Mesenchymal stem cell (in vitro differentiated cells and primary cell): Measurements from ENCODE around the gene LSM14A.

Experiments
- DNase-seq: peaks from one replicate; pipeline ENCODE4 v3.0.0-alpha.2; 2013
- H2AFZ ChIP-seq: one replicate; pipeline ENCODE4 v1.6.1; 2013; ENCODE audit warnings: low read depth, mild to moderate bottlenecking, control low read depth, inconsistent platforms, low read length, moderate library complexity
- H2AK5ac ChIP-seq: 2 replicates; pipeline ENCODE4 v1.6.1; 2013; ENCODE audit warnings: low read length, moderate library complexity, mild to moderate bottlenecking, inconsistent platforms; ENCODE audit not compliant: severe bottlenecking
- H2BK120ac ChIP-seq: one replicate; pipeline ENCODE4 v1.6.1; 2013; ENCODE audit warnings: low read depth, mild to moderate bottlenecking, inconsistent platforms, low read length, moderate library complexity
- H2BK12ac ChIP-seq, 2 experiments: one replicate each; pipeline ENCODE4 v1.6.1; 2013; ENCODE audit warnings: inconsistent platforms in 2 of 2, low read length in 2 of 2, mild to moderate bottlenecking in 2 of 2, moderate library complexity in 2 of 2, control low read depth in 1 of 2
- H2BK15ac ChIP-seq: one replicate; pipeline ENCODE4 v1.6.1; 2013; ENCODE audit warnings: mild to moderate bottlenecking, low read depth, inconsistent platforms; ENCODE audit not compliant: poor library complexity, severe bottlenecking
- H2BK5ac ChIP-seq: 2 replicates; pipeline ENCODE4 v1.6.1; 2013; ENCODE audit warnings: low read depth, mild to moderate bottlenecking, low read length, control low read depth, inconsistent platforms; ENCODE audit not compliant: poor library complexity, severe bottlenecking
- H3K14ac ChIP-seq, 2 experiments: one replicate each; pipeline ENCODE4 v1.6.1; 2013; ENCODE audit warnings: inconsistent platforms in 2 of 2, low read length in 2 of 2, control low read depth in 1 of 2, mild to moderate bottlenecking in 1 of 2, moderate library complexity in 1 of 2
- H3K18ac ChIP-seq, 2 experiments: one replicate each; pipeline ENCODE4 v1.6.1; 2013; ENCODE audit warnings: inconsistent platforms in 2 of 2, low read length in 2 of 2, control low read depth in 1 of 2, low read depth in 1 of 2, mild to moderate bottlenecking in 1 of 2
- H3K23ac ChIP-seq, 2 experiments: one replicate each; pipeline ENCODE4 v1.6.1; 2013; ENCODE audit warnings: inconsistent platforms in 2 of 2, low read length in 2 of 2, mild to moderate bottlenecking in 2 of 2, moderate library complexity in 2 of 2, control low read depth in 1 of 2
- H3K27ac ChIP-seq: 2 replicates; pipeline ENCODE4 v1.5.1; 2013; ENCODE audit warnings: mild to moderate bottlenecking, moderate library complexity, low read length, control low read depth, inconsistent platforms; ENCODE audit not compliant: poor library complexity, severe bottlenecking
- H3K27me3 ChIP-seq, 2 experiments: 2 replicates each; pipeline versions ENCODE4 v1.6.1 to v1.7.0; 2013; ENCODE audit warnings: low read length in 2 of 2, mild to moderate bottlenecking in 2 of 2, moderate library complexity in 2 of 2, control low read depth in 1 of 2, inconsistent platforms in 1 of 2; ENCODE audit not compliant: control insufficient read depth in 1 of 2, insufficient read depth in 1 of 2
- H3K36me3 ChIP-seq, 2 experiments: 2 replicates each; pipeline versions ENCODE4 v1.6.1 to v1.7.0; 2013; ENCODE audit warnings: low read length in 2 of 2, control low read depth in 1 of 2, inconsistent platforms in 1 of 2, low read depth in 1 of 2, mild to moderate bottlenecking in 1 of 2; ENCODE audit not compliant: insufficient read depth in 2 of 2, control insufficient read depth in 1 of 2
- H3K4ac ChIP-seq, 2 experiments: one replicate each; pipeline ENCODE4 v1.6.1; 2013; ENCODE audit warnings: inconsistent platforms in 2 of 2, low read length in 2 of 2, mild to moderate bottlenecking in 2 of 2, moderate library complexity in 2 of 2, control low read depth in 1 of 2, low read depth in 1 of 2
- H3K4me1 ChIP-seq: 2 replicates; pipeline ENCODE4 v1.6.1; 2013; ENCODE audit warnings: low read depth, low read length, control low read depth; ENCODE audit not compliant: control insufficient read depth, insufficient read depth
- H3K4me2 ChIP-seq: 2 replicates; pipeline ENCODE4 v1.6.1; 2013; ENCODE audit warnings: low read length, mild to moderate bottlenecking, inconsistent platforms; ENCODE audit not compliant: poor library complexity, severe bottlenecking
- H3K4me3 ChIP-seq, 2 experiments: 2 replicates each; pipeline versions ENCODE4 v1.5.1 to v1.7.0; 2013; ENCODE audit warnings: low read length in 2 of 2, mild to moderate bottlenecking in 2 of 2, control low read depth in 1 of 2, low read depth in 1 of 2; ENCODE audit not compliant: insufficient read depth in 1 of 2
- H3K79me1 ChIP-seq: replicated peaks from 2 replicates; pipeline ENCODE4 v1.6.1; 2013; ENCODE audit warnings: mild to moderate bottlenecking, control low read depth, low read length, inconsistent platforms; ENCODE audit not compliant: poor library complexity, severe bottlenecking
- H3K9ac ChIP-seq: 2 replicates; pipeline ENCODE4 v1.7.0; 2013; ENCODE audit warnings: mild to moderate bottlenecking, low read length, moderate library complexity
- H3K9me3 ChIP-seq: 2 replicates; pipeline ENCODE4 v1.7.0; 2013; ENCODE audit warnings: mild to moderate bottlenecking, low read length; ENCODE audit not compliant: control insufficient read depth
- H4K8ac ChIP-seq: one replicate; pipeline ENCODE4 v1.6.1; 2013; ENCODE audit warnings: inconsistent platforms, mild to moderate bottlenecking, low read length, moderate library complexity
- H4K91ac ChIP-seq: one replicate; pipeline ENCODE4 v1.6.1; 2013; ENCODE audit warnings: mild to moderate bottlenecking, low read length, inconsistent platforms
- WGBS: methylation state at CpG from one replicate; pipeline ENCODE4 v1.1.7; 2013; ENCODE audit warnings: mixed read lengths; 5-methylcytosine and 5-hydroxymethylcytosine counted together

LSM14A gene

DNA sequence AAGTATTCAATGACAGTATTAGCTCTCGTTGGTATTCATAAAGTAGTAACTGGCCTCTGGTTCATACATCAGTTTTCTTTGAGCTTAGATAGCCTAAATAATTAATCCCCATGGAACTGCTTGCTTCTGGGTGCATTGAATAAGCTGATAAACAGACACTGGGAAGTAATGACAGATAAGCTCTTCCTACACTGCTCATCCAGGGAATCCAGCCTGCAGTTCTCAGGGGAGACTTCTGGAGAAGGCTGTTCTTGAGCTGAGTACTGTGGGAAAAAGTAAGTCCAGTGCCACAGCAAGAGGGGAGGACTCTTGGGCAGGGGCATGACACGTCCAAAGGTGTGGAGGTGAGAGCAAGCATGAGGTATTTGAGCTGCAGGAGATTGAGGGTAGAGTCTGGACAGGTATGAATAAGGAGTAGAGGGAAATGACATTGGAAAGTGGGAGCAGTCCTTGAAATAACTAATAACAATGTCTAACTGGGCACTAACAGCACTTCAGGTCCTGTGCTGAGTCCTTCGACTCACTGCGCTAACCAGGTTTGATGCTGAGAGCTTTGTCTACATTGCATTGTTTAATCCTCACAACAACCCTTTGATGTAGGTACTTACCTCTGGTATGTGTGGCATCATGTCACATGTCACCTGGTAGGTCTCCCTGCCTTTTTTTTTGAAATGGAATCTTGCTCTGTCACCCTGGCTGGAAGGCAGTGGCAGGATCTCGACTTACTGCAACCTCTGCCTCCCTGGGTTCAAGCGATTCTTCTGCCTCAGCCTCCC lies 89.2 kb downstream of the LSM14A start:
- H2BK120ac ChIP-seq, result no peak overlapping the region
- H2BK12ac ChIP-seq, result peak overlapping the region in 1 of 2 experiments; percentile 45
- peaks cover 18% of the 10 kb centered on the region for H3K4me1 ChIP-seq
- no peaks in the 10 kb centered on the region for H3K36me3 ChIP-seq
- no peak overlapping the region for H3K27ac ChIP-seq
- H4K8ac ChIP-seq, result no peak overlapping the region
- peak overlapping the region; percentile 54 for H2AK5ac ChIP-seq
- H3K14ac ChIP-seq, result no peak overlapping the region
- no peaks in the 10 kb centered on the region for H3K9me3 ChIP-seq
- H3K79me1 ChIP-seq, result peaks cover 29% of the 10 kb centered on the region
- no peak overlapping the region for H4K91ac ChIP-seq
- no peak for DNase-seq
- no peak overlapping the region for H3K9ac ChIP-seq
- 91% methylated on average over 6 of the region's 6 CpGs for WGBS
- no peak overlapping the region for H3K4me2 ChIP-seq
- no peak overlapping the region for H3K23ac ChIP-seq
- H2BK5ac ChIP-seq, result no peak overlapping the region
- H2BK15ac ChIP-seq, result no peak overlapping the region
- H3K18ac ChIP-seq, result no peak overlapping the region
- H3K27me3 ChIP-seq, result no peaks in the 10 kb centered on the region
- no peak overlapping the region for H2AFZ ChIP-seq
- no peak overlapping the region for H3K4ac ChIP-seq
- no peak overlapping the region for H3K4me3 ChIP-seq

DNA sequence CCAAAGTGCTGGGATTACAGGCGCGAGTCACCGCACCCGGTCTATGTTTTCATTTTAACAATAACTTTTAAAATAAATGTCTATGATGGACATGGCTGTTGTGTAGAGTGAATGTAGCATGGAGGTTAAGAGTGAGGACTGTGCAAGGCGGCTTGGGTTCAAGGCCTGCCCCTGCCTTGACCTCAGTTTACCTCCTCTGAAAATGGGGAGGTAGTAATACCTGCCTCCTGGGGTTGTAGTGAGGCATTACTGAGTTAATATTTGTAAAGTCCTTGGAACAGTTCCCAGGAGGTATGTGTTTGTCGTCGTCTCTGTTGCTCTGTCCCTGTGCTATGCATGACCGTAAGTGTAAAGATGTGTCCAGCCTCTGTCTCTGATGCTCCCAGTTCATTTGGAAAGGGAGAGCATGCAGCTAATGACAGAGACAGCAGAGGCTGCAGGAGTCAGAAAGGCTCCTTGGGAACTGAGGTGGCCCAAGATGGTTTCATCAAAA lies 91.5 kb downstream of the LSM14A start:
- Histone ChIP-seq H3K4ac (no peak overlapping the region), H3K23ac (no peak overlapping the region), H3K14ac (no peak overlapping the region), H3K4me3 (no peak overlapping the region), H2BK120ac (no peak overlapping the region), H2BK12ac (no peak overlapping the region), H2BK15ac (no peak overlapping the region), H3K79me1 (peaks cover 29% of the 10 kb centered on the region), H2BK5ac (no peak overlapping the region), H2AFZ (no peak overlapping the region), H4K91ac (no peak overlapping the region), H4K8ac (no peak overlapping the region), H3K9me3 (no peaks in the 10 kb centered on the region), H3K9ac (no peak overlapping the region), H3K27me3 (no peaks in the 10 kb centered on the region), H2AK5ac (no peak overlapping the region), H3K36me3 (peaks cover 0 to 4% of the 10 kb centered on the region in 2 experiments), H3K4me2 (no peak overlapping the region), H3K4me1 (peaks cover 18% of the 10 kb centered on the region), H3K18ac (peak overlapping the region in 1 of 2 experiments; percentile 31), H3K27ac (no peak overlapping the region)
- WGBS, result 96% methylated on average over 4 of the region's 8 CpGs
- no peak for DNase-seq

DNA sequence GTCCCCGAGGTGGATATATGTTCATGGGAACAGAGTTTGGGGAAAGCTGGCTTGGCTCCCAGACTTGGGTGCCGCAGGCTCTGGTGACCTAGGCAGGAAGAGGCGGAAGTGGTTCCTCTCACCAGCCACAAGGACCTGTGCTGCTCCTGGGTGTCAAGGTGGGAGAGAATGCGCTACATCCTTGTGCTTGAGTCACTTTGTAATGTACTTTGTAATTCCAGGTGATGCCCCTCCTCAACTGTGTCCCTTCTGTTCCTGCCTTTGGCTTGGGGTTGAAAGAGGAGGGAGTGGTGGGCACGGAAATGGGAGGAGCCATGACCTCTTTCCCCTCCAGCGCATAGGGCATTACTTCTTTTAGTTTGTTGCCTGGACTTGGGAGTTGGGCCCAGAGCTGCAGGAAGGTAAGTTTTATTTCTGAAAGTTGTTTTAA lies 92.9 kb downstream of the LSM14A start:
- Histone ChIP-seq H3K27ac (no peak overlapping the region), H2AFZ (no peak overlapping the region), H4K8ac (no peak overlapping the region), H2BK5ac (no peak overlapping the region), H2BK15ac (no peak overlapping the region), H3K4ac (no peak overlapping the region), H3K9ac (no peak overlapping the region), H3K23ac (no peak overlapping the region), H3K79me1 (peaks cover 27% of the 10 kb centered on the region), H2BK12ac (no peak overlapping the region), H3K4me3 (no peak overlapping the region), H2BK120ac (no peak overlapping the region), H4K91ac (no peak overlapping the region), H3K18ac (no peak overlapping the region), H3K14ac (no peak overlapping the region), H2AK5ac (no peak overlapping the region), H3K4me2 (no peak overlapping the region), H3K4me1 (peaks cover 25% of the 10 kb centered on the region), H3K36me3 (peaks cover 0 to 4% of the 10 kb centered on the region in 2 experiments), H3K27me3 (no peaks in the 10 kb centered on the region), H3K9me3 (no peaks in the 10 kb centered on the region)
- no peak for DNase-seq
- WGBS, result 91% methylated on average over 6 of the region's 6 CpGs

DNA sequence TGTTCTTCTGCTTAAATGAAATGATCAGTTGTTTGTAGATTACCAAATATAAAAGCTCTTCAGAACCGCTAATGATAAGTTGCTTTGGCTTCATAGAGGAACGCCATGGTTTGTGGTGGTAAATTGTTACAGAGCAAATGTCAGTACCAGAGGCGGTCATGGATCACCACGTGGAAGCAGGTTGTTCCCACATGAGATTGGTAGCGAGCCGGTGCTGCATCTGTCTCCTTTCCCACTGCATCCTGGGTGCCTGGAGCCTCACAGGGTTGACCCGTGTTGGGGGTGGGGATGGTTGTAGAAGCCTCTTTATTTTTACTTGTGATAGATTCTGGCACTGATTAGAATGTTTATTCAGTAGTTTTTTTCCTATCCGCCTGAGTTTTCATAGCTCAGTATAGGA lies 96.8 kb downstream of the LSM14A start:
- Histone ChIP-seq H3K36me3 (peaks cover 0 to 4% of the 10 kb centered on the region in 2 experiments), H4K91ac (no peak overlapping the region), H2AK5ac (peak overlapping the region; percentile 43), H3K14ac (no peak overlapping the region), H2BK5ac (no peak overlapping the region), H3K23ac (no peak overlapping the region), H4K8ac (peak overlapping the region; percentile 66), H3K18ac (peak overlapping the region in 1 of 2 experiments; percentile 87), H3K27ac (no peak overlapping the region), H2BK15ac (no peak overlapping the region), H3K79me1 (peaks cover 27% of the 10 kb centered on the region), H3K4me3 (no peak overlapping the region), H2AFZ (no peak overlapping the region), H3K4me1 (peaks cover 15% of the 10 kb centered on the region), H2BK120ac (no peak overlapping the region), H3K9me3 (no peaks in the 10 kb centered on the region), H2BK12ac (peak overlapping the region in 1 of 2 experiments; percentile 9), H3K4me2 (no peak overlapping the region), H3K27me3 (no peaks in the 10 kb centered on the region), H3K4ac (peak overlapping the region in 1 of 2 experiments; percentile 38), H3K9ac (no peak overlapping the region)
- no peak for DNase-seq
- 85% methylated on average over 7 of the region's 8 CpGs for WGBS
